Islet precursor cell (in vitro differentiated cells): ENCODE results near the gene EPS8L3.
"Not testable (repeated sequence)": the region's sequence is repeated elsewhere in the genome, so short reads cannot be mapped to it uniquely, and the experiment has no call there.

Experiments used
- DNase-seq: peaks from one replicate; pipeline ENCODE4 v3.0.0-alpha.2; 2018

Gene EPS8L3

DNA sequence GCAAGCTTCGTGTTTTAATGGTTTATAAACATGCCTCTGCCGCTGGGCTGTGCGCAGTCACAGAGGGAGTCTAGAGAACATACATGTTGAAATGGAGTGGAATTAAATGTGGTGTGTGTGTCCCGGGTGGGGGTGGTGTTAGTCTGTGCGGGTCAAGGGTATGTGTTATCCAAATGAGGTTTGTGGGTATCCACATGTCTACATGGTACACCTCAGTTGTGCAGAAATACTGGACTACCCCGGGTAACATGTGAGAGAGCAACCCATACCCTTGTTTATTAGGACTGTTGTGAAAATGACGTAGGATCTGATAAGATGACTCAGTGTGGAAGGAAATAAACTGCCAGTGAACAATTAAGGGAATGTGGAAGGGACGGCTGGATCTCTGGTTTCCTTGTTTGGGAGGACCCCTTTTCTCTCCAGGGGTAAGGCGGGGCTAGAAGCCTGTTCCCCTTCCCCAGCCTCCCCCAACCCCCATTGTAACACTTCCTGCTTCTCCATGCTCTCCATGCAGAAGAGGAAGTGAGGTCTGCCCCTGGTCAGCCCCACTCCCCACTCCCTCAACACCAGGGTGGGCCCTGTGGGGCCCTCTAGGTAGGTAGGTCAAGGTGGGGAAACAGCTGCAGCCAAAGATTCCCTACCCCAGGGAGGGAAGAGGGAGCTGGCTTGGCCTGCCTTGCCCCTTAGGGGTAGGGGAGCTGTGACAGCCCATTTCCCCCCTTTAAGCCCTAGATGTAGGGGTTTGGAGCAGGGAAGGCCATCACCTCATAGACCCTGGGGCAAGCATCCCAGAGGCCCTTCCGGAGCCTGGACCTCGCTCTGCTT lies 690 bp downstream of the EPS8L3 start:
- DNase-seq, result peak; percentile 32

DNA sequence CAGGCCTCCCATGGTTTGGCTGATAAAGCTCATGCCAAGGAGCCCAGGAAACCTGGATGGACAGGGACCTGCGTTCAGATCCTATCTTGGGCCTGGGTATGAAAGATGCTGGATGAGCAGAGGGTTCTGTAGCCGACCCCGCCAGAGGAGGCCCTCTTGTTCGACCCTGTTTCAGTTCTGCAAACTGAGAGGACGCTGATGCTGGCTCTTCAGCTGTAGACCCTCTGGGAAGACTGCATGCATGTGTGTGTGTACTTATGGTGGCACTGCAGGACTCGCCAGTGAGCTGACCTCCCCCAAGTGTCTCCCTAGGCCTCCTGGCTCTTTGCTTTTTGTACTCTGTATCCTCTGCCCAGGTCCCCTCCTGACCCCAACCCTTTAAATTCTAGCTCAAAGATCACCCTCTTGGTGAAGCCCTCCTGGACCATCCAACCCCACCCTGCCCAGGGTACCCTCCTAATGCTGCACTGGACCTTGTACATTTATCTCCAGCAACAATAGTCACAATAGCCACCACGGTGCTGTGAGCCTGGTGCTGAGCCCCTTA lies 1.6 kb downstream of the EPS8L3 start:
- DNase-seq, result peak; percentile 31

DNA sequence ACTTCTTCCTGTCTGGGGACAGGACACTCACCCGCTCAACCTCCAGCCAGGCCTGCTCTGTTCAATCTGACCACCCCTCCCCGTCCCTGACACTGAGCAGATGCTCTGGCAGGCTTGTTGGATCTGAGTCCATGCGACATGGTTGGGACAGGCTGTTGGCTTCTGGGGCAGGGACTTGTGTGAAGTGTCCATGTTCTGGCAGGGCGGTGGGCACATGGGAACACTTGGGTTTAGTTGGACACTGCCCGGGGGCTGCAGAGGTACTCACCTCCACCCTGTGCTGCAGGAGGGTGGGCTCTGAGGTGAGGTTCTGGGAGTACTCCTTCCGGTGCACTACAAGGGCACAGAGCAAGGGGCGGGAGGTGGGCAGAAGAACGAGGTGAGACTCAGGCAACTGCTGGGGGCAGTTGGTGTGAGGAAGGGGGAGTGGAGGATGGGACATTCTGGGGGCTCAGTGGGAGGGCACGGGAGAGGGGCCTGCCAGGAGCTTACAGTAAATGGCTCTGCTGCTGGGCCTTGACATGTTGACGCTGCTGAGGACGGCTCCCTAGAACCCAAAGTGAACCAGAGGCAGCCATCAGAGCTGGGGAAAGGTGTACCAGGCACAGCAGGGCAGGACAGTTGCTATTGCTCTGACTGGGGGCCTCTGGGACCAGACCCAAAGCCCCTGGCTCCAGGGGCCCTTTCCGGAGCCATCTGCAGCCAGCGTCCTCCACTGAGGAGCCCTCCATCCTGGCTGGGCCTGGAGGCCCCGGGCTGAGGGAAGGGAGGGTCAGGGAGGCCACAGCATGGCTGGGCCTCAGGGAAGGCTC lies 2.3 kb downstream of the EPS8L3 start:
- DNase-seq, result peak; percentile 80

DNA sequence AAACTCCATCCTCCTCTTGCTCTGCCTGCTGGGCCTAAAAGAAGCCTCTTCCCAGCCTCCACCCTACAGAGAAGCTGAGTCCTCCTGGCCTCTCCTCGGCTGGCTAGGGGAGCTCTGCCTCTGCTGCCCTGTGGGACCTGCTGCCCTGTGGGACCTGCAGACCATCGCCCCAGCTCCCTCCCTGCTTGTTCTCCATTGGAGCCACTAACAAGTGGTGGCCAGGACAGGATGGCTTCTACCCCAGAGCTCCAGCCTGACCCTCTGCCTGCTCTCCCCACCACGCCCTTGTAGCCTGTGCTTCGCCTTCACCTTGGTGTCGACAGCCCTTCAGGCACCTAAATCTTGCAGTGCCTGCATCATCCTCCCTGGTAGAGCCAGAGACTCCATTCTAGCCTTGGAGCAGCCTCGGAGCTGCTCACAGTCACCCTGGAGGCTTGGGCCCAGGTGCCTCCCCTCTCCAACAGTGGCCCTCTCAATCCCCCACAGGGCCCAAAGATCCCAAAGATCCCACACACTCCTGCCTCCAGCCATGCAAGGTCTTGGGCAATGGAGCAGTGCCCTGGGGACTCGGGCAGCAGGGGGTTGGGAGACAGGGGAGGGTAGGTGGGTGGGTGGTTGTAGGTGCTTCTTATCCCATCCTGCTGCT lies 3.0 kb downstream of the EPS8L3 start:
- peak; percentile 60 for DNase-seq

GRCh38 chr1:109759513-109760334 lies 4.0 kb downstream of the EPS8L3 start:
- peak; percentile 34 for DNase-seq

GRCh38 chr1:109757936-109758786 lies 5.6 kb downstream of the EPS8L3 start:
- peak; percentile 24 for DNase-seq

DNA sequence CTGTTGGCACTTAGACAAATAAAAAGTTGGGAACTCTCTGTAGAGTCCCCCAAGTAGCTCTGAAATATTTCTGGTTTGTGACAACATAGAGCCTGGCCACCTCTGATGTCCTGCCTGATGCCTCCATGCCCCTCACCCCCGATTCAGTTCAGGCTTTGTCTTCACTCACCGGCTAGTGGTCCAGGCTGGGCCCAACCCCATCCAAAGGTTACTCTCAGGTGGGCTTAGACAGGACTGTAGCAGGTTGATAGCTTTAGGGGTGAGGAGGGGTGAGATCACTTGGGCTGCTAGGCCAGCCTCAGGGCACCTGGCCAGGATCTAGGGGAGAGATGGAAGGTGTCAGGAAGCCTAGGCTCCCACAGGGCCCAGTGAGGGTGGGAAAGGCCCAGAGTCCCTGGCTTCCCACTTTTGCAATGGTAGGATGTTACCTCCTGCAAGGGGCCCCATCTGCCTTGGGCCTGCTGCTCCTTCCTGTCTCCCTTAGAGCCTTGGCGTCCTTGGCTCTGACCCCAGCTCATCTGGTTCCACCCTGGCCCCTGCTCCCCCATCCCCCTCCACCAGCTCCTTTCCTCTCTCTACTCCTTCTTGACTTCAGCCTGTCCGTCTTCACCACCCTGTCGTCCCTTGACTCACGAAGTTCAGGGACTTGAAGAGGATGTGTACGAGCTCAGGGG lies 6.7 kb downstream of the EPS8L3 start:
- peak; percentile 44 for DNase-seq

DNA sequence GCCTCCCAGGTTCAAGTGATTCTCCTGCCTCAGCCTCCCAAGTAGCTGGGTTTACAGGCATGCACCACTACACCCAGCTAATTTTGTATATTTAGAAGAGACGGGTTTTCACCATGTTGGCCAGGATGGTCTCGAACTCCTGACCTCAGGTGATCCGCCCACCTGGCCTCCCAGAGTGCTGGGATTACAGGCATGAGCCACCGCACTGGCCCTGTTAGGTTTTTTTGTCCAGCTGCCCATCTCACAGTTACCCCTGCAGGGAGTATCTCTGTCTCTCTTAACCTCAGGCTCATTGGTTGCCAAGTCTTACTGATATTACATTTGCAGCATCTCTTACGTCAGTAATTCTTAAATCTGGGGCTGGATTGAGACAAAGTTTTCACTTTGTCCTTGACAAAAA lies 7.4 kb downstream of the EPS8L3 start:
- DNase-seq, result not testable (repeated sequence)

DNA sequence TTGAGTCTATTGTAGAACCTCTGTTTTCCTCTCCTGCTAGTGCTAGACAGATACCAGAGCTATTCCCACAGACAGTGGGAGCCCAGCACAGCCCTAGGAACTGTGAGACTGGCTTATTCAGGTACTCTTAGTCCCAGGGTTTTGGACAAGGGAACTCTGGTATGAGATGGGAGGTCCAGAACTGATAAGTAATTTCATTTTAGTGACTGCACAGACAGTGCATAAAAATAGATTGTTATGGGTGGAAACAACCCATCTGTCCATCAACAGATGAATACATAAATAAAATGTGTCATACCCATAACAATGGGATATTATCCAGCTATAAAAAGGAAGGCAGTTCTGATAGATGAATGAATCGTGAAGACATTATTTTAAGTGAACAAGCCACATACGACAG lies 9.0 kb downstream of the EPS8L3 start:
- no peak for DNase-seq

DNA sequence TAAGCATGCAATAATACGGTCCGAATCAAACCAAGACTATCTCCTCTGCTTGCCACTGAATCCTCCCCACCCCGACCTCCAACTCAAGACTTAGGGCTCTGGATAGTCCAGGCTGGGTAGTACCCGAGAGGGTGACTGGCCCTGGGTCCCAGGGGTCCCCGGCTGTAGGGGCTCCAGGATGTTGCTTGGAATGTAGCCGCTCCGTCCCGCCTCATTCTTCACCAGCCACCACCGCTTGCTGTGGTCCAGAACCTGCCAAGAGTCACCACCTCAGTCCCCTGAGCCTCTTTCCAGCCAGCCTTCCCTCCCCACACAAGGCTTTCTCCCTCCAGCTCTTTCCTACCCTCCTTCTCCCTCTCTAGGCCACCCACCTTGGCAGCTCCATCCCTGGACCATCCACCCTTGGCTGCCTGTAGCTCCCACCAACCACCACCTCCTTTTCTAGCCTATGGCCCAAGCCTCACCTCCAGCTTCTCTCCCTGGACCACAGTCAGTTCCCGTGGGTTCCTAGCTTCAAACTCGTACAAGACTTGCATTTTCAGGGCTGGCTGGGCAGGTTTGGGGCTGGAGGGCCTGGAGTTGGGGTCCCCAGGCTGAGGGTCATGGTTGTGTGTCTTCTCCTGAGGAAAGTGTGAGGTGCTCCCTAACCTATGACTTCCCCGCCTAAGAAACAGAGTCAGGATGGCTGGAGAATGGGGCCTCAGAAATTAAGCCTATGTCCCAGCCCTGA lies 12.0 kb downstream of the EPS8L3 start:
- DNase-seq, result no peak

- no peak for DNase-seq
These were observed 12.8 kb downstream of the EPS8L3 start for GRCh38 chr1:109750920-109751319.

- no peak for DNase-seq
These were observed 13.4 kb downstream of the EPS8L3 start for GRCh38 chr1:109750241-109750882.

- DNase-seq, result no peak
These were observed 14.5 kb downstream of the EPS8L3 start for GRCh38 chr1:109749221-109749620.

GRCh38 chr1:109748311-109748710 lies 15.4 kb downstream of the EPS8L3 start:
- DNase-seq, result not testable (repeated sequence)

DNA sequence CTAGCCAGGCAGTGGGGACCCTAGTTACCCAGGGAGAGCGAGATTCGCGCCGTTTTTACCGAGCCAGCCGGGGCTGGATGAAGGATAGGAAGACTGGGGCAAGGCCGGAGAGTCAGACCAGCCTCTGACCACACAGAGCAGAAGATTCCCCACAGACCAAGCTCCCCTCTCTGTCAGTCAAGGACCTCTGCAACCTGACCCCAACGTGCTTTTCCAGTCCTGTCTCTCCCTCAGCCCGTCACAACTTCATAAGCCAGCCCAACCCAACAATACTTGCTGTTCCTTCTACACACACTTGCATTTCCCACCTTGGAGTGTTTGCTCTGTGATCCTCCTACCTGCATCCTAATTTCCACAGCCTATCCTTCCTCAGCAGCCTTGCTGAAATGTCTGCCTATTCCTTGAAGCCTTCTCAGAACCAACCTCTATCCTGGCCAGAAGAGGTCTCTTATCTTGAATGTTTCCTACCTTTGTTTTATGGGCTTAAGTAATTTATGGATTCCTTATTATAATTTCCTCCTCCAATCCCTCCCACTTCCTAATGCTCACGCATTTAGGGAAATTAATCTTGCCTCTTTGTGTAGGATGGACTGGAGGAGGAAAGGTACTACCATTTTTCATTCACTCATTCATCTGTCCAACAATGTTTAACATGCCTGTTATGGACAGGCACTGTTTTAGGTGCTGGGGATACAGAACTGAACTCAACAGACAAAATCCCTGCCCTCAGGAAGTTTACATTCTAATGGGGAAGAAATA lies 22.9 kb downstream of the EPS8L3 start, which contains the start of gene GSTM3:
GSTM3 (minus strand) TSS at position 424 of the 759 bp plus-strand sequence. CDS start 751 bp downstream, outside the sequence.
- no peak for DNase-seq

DNA sequence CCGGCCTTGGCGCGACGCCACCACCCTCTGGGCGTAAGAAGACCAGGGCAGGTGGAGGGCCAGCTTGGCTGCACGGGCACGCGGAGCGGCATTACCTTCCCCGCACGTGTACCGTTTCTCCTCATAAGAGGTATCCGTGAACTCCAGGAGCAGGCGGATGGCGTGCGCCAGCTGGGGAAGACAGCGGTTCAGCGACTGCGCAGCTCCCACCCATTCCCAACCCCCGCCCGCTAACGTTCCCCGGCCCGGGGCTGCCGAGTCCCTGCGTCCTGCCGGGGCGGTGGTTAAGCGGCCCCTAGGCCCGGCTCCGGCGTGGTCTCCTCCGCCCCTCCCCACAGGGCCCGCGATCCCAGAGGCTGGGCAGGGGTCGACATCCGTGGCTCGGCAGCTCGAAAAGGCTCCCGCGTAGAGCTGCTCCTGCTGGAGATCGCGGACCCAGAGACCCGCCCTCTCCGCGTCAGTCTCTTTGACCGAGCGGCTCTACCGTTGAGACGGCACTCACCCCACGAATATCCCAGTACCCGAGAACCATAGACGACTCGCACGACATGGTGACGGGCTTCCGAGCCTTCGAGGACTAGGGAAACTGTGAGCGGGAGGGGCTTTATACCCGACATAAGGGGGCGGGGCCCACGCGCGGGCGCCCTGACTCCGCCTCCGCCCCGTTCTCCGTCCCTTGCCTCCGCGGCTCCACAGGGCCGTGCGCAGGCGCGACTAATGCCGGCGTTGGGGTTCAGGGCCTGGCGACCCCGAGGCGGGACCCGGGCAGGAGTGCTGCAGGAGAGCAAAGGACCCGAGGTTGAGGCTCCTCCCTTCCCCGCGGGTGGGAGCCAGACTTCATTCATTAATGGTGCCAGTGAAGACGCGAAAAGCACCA lies 23.7 kb downstream of the EPS8L3 start:
- peak; percentile 75 for DNase-seq

- no peak for DNase-seq
These were observed 30.4 kb downstream of the EPS8L3 start for GRCh38 chr1:109733236-109733870.
